Lower leg skin (tissue), 4 donors: ENCODE measurements around the gene BICC1. TPM values are rescaled to one million over a fixed set of nuclear protein-coding genes. Genes with fewer than 3 reads are reported as not detected.

Experiments
- DNase-seq, 2 donors: peaks; one replicate each; pipeline ENCODE4 v3.0.0-alpha.2; 2019; ENCODE audit warnings: low spot score in 2 of 2
- H3K4me3 ChIP-seq: fragments of 200-600 bp; sonication (generic); 2 replicates; pipeline ENCODE4 v1.5.1; 2017; ENCODE audit warnings: mild to moderate bottlenecking, low read depth; ENCODE audit not compliant: poor library complexity, severe bottlenecking
- CTCF ChIP-seq, 3 donors: fragments of 450-650 bp; IDR thresholded peaks; one replicate each; pipeline ENCODE4 v1.5.1; 2016; ENCODE audit warnings: antibody characterized with exemption in 3 of 3, mild to moderate bottlenecking in 3 of 3, moderate library complexity in 2 of 3
- POLR2A ChIP-seq, 2 donors: fragments of 450-650 bp; IDR thresholded peaks; one replicate each; pipeline ENCODE4 v1.6.1; 2016 to 2017; ENCODE audit warnings: antibody characterized with exemption in 2 of 2, mild to moderate bottlenecking in 1 of 2, moderate library complexity in 1 of 2
- WGBS, 2 donors: methylation state at CpG; one replicate each; pipeline ENCODE4 v1.1.5; 2018; 5-methylcytosine and 5-hydroxymethylcytosine counted together
- intact Hi-C: fragments of 100-400 bp; cut with DNase I; formaldehyde crosslinking; loops from one replicate; pipeline ENCODE4 v1.15.0; 2023; ENCODE audit warnings: low total_unique reads
- total RNA-seq, 4 donors: library from RNA; depleted of rRNA; stranded (reverse); fragments of >200 nt; gene quantifications; one replicate each; pipeline ENCODE4 v1.1.0, GENCODE V29; 2016

Gene BICC1
- total RNA-seq, 4 donors from 2014 or later, result 5.0 to 11.5 (median 7.1) TPM

DNA sequence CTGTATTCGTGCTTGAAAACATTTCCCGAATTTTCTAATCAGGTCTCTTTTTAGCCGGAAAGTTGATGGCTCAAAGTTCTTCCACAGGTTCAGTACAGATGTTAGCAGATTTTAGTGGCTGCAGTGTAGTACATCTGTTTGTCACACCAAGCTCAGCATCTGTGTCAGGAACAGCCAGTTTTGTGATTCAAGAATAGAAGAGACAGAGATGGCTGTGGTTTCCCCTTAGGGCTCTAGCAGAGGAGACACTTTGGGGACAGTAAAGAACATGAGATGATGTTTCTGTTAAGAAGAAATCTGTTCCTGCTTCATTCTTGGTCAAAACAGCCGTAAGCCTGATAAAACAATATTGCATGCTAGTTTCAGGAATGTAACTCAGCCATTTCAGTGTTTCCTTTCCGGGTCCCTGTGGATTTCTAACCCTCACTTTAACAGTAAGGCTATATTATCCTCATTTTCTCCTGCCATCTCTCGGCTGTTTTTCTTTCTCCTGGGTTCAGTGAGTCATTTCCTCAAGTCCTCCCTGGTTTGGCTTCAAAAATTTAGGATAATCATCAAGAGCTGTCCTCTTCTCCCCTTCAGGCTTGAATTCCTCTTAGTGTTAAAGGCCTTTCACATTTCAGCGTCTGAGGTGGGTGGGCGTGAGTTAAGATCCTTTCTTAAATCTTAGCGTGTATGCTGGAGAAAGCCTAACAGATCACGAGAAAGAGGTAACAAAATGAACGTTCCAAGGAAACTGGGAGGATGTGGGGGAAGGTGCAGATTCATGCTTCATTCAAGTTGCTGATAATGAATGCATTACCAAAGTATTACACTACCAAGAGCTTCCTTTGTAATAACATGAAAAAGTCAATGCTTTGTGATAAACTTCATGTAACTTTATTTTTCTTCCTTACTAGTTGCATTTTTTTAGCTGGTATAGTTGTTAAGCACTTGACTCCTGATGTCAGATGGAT lies 37.1 kb upstream of the BICC1 start:
- no peak overlapping the region for H3K4me3 ChIP-seq
- TF ChIP-seq CTCF (IDR thresholded peaks at IDR 0.05) (no peak), POLR2A (IDR thresholded peaks at IDR 0.05) (no peak)
- intact Hi-C loops, result no loop called here
- DNase-seq, result no peak
- 35 to 50% methylated on average over 11 of the region's 11 CpGs for WGBS, 2 donors

- no peak for DNase-seq
- intact Hi-C loops, result no loop called here
- 45 to 46% methylated on average over 2 of the region's 2 CpGs for WGBS, 2 donors
- TF ChIP-seq CTCF (IDR thresholded peaks at IDR 0.05) (no peak), POLR2A (IDR thresholded peaks at IDR 0.05) (no peak)
- no peak overlapping the region for H3K4me3 ChIP-seq
Observed at GRCh38 chr10:58477122-58477521, 35.5 kb upstream of the BICC1 start.

GRCh38 chr10:58477902-58478301 lies 34.8 kb upstream of the BICC1 start:
- intact Hi-C loops, result no loop called here
- TF ChIP-seq CTCF (IDR thresholded peaks at IDR 0.05), result no peak
- TF ChIP-seq POLR2A (IDR thresholded peaks at IDR 0.05), result no peak
- H3K4me3 ChIP-seq, result no peak overlapping the region
- no peak for DNase-seq
- WGBS, 2 donors, result 42 to 47% methylated on average over 2 of the region's 2 CpGs

DNA sequence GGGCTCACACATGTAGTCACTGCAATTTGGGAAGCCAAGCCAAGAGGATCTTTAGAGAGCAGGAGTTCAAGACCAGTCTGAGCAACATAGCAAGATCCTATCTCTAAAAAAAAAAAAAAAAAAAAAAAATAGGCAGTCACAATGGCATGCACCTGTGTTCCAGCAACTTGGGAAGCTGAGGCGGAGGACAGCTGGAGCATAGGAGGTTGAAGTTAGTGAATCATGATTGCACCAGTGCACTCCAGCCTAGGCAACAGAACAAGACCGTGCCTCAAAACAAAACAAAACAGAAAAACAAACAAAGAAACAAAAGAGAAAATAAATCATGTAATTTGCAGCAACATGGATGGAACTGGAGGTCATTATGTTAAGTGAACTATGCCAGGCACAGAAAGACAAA lies 33.6 kb upstream of the BICC1 start:
- intact Hi-C loops, result no loop called here
- TF ChIP-seq CTCF (IDR thresholded peaks at IDR 0.05), result no peak
- H3K4me3 ChIP-seq, result no peak overlapping the region
- no peak for DNase-seq
- 90 to 93% methylated on average over 2 of the region's 2 CpGs for WGBS, 2 donors

GRCh38 chr10:58480321-58480720 lies 32.4 kb upstream of the BICC1 start:
- no peak overlapping the region for H3K4me3 ChIP-seq
- TF ChIP-seq POLR2A (IDR thresholded peaks at IDR 0.05), result no peak
- TF ChIP-seq CTCF (IDR thresholded peaks at IDR 0.05), result no peak
- intact Hi-C loops, result no loop called here
- WGBS, 2 donors, result 59 to 65% methylated on average over 3 of the region's 3 CpGs
- no peak for DNase-seq
